OCI-LY3 (cell line): ENCODE measurements around the gene TMEM266.

Experiments used
- CTCF ChIP-seq: fragments of 200-600, 300-600 bp; sonication (generic); IDR thresholded peaks from 2 replicates; pipeline ENCODE4 v1.5.1; 2014; ENCODE audit warnings: antibody characterized with exemption, low read length, low read depth
- EZH2phosphoT487 ChIP-seq: fragments of 200-600 bp; shearing (Covaris generic); IDR thresholded peaks from 2 replicates; pipeline ENCODE4 v1.6.1; 2018; ENCODE audit warnings: antibody characterized with exemption, mixed run types, low read depth

DNA sequence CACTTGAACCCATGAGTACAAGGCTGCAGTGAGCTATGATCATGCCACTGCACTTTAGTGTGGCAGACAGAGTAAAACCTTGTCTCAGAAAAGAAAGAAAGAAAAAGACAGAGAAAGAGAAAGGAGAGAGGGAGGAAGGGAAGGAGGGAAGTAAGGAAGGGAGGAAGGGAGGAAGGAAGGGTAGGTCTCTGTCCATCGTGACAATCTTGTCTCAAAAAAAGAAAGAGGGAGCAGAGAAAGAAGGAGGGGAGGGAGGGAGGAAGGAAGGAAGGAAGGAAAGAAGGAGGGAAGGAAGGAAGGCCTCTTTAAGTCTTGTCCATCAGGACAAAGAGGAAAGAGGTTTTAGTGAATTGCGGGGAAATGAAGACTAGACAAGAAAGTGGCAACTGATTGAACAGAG lies 129.3 kb downstream of the TMEM266 start:
- TF ChIP-seq CTCF (no peak), EZH2phosphoT487 (no peak)
